Aortic smooth muscle cell (primary cell): Measurements from ENCODE around the gene IQCK. TPM values are rescaled to one million over a fixed set of nuclear protein-coding genes. Genes with fewer than 3 reads are reported as not detected.

ENCODE experiments used
- total RNA-seq: library from RNA; depleted of rRNA; stranded (reverse); fragments of >200 nt; gene quantifications from 2 replicates; pipeline ENCODE4 v1.2.3, GENCODE V29; 2014

The IQCK gene
- total RNA-seq, result 7.3 and 8.1 TPM in 2 replicates

GRCh38 chr16:19717741-19718623, at the start of gene IQCK, which contains the start of gene KNOP1:
IQCK (plus strand) TSS chr16:19718271; CDS start chr16:19718307, 36 bp downstream.
KNOP1 (minus strand) TSS chr16:19718227; CDS start chr16:19715035, 3,192 bp downstream.

GRCh38 chr16:19884611-19885450, 166.8 kb downstream of the IQCK start, which contains the start of gene GPRC5B:
GPRC5B (minus strand) TSS chr16:19884848; CDS start chr16:19872845, 12,003 bp downstream.

Other genes starting within 250 kb of the IQCK start
- 66.7 and 67.8 TPM in 2 replicates for gene GDE1, start 196.2 kb upstream of the IQCK start, total RNA-seq
- gene CCP110, start 194.3 kb upstream of the IQCK start, total RNA-seq, result 10.9 and 11.8 TPM in 2 replicates
- gene VPS35L, start 162.6 kb upstream of the IQCK start, total RNA-seq, result 40.3 and 50.6 TPM in 2 replicates
- 9.0 and 9.5 TPM in 2 replicates for gene KNOP1, start within 50 bp of the IQCK start, total RNA-seq
- 1.6 and 1.8 TPM in 2 replicates for gene GPRC5B, start 166.6 kb downstream of the IQCK start, total RNA-seq